Keratinocyte (primary cell): Measurements from ENCODE around the gene RDH16. TPM values are rescaled to one million over a fixed set of nuclear protein-coding genes. Genes with fewer than 3 reads are reported as not detected.

ENCODE experiments used
- DNase-seq: peaks from one replicate; pipeline ENCODE4 v3.0.0-alpha.2; 2011; ENCODE audit warnings: low read depth, missing footprints, low spot score
- FAIRE-seq: peaks from 2 replicates; lab custom pipeline; 2011; peaks lifted over from hg19 to GRCh38; lab: Jason Lieb, UNC
- H2AFZ ChIP-seq: 2 replicates; pipeline ENCODE4 v1.6.0; 2012; ENCODE audit warnings: low read length, control low read depth, inconsistent platforms; ENCODE audit not compliant: control insufficient read depth
- H3K27ac ChIP-seq: 2 replicates; pipeline ENCODE4 v1.5.1; 2011; ENCODE audit warnings: low read length; ENCODE audit not compliant: control insufficient read depth, insufficient read depth
- H3K27me3 ChIP-seq: 3 replicates; pipeline ENCODE4 v1.6.0; 2011; ENCODE audit warnings: low read length; ENCODE audit not compliant: control insufficient read depth, insufficient read depth; ENCODE audit errors: extremely low read depth
- H3K36me3 ChIP-seq, 2 experiments: 2 replicates in 1 of 2; 3 replicates in 1 of 2; pipeline ENCODE4 v1.5.1; 2011; ENCODE audit warnings: low read length in 2 of 2, mild to moderate bottlenecking in 1 of 2; ENCODE audit not compliant: control insufficient read depth in 2 of 2, insufficient read depth in 2 of 2; ENCODE audit errors: extremely low read depth in 1 of 2
- H3K4me1 ChIP-seq: 3 replicates; pipeline ENCODE4 v1.5.1; 2011; ENCODE audit warnings: low read length; ENCODE audit not compliant: control insufficient read depth, insufficient read depth; ENCODE audit errors: extremely low read depth
- H3K4me2 ChIP-seq: 3 replicates; pipeline ENCODE4 v1.6.0; 2011; ENCODE audit warnings: low read depth, low read length; ENCODE audit not compliant: control insufficient read depth, insufficient read depth; ENCODE audit errors: extremely low read depth
- H3K4me3 ChIP-seq, 3 experiments: fragments of 200-600 bp in 1 of 3; sonication (generic) in 1 of 3; 2 replicates in 2 of 3; 3 replicates in 1 of 3; pipeline ENCODE4 v1.5.1; 2011 to 2016; ENCODE audit warnings: low read length in 3 of 3, mild to moderate bottlenecking in 3 of 3, control low read depth in 2 of 3, inconsistent platforms in 1 of 3, low read depth in 1 of 3, mixed read lengths in 1 of 3, mixed run types in 1 of 3, moderate library complexity in 1 of 3; ENCODE audit not compliant: control insufficient read depth in 2 of 3, insufficient read depth in 2 of 3; ENCODE audit errors: extremely low read depth in 1 of 3
- H3K79me2 ChIP-seq: 2 replicates; pipeline ENCODE4 v1.6.0; 2012; ENCODE audit warnings: low read length; ENCODE audit not compliant: control insufficient read depth, insufficient read depth
- H3K9ac ChIP-seq: 3 replicates; pipeline ENCODE4 v1.6.0; 2011; ENCODE audit warnings: low read length; ENCODE audit not compliant: control insufficient read depth, insufficient read depth; ENCODE audit errors: extremely low read depth
- H3K9me1 ChIP-seq: 3 replicates; pipeline ENCODE4 v1.6.0; 2011; ENCODE audit warnings: low read length; ENCODE audit not compliant: control insufficient read depth, insufficient read depth; ENCODE audit errors: extremely low read depth
- H3K9me3 ChIP-seq: 2 replicates; pipeline ENCODE4 v1.5.1; 2012; ENCODE audit warnings: low read depth, low read length; ENCODE audit not compliant: control insufficient read depth
- H4K20me1 ChIP-seq: 3 replicates; pipeline ENCODE4 v1.6.0; 2011; ENCODE audit warnings: low read length; ENCODE audit not compliant: control insufficient read depth, insufficient read depth; ENCODE audit errors: extremely low read depth
- EZH2 ChIP-seq: IDR thresholded peaks from one replicate; pipeline ENCODE4 v1.6.1; 2012; ENCODE audit warnings: inconsistent platforms, mild to moderate bottlenecking, low read length, moderate library complexity
- dilution Hi-C: fragments of 300-500 bp; cut with MboI; formaldehyde crosslinking; loops from one replicate; pipeline ENCODE4 v1.7.0; 2020; ENCODE audit warnings: low sequenced_read_pairs; ENCODE audit not compliant: extremely low pct_ligation_motif_present
- polyA plus RNA-seq, 5 experiments: library from polyadenylated mRNA; depleted of rRNA in 3 of 5; stranded (reverse) in 3 of 5; stranded (forward) in 1 of 5; unstranded in 1 of 5; fragments of >200 nt; gene quantifications; 1 replicate in 1 of 5; 2 replicates in 3 of 5; 3 replicates in 1 of 5; pipeline versions ENCODE4 v1.2.1 to v1.2.3, GENCODE V29; 2011 to 2012; ENCODE audit warnings: missing spikeins in 2 of 5, low read depth in 1 of 5, low replicate concordance in 1 of 5
- TF ChIP-seq, protein P1 (sequence below), 3 experiments: IDR thresholded peaks in 1 of 3; conservative IDR thresholded peaks in 1 of 3; optimal IDR thresholded peaks in 1 of 3; 2 replicates in 2 of 3; 3 replicates in 1 of 3; pipeline versions ENCODE3 to v1.5.1; 2011; ENCODE audit warnings: low read length in 3 of 3, mild to moderate bottlenecking in 3 of 3, moderate library complexity in 2 of 3, control low read depth in 1 of 3, inconsistent platforms in 1 of 3; ENCODE audit not compliant: insufficient read depth in 2 of 3; ENCODE audit errors: extremely low read depth in 1 of 3

RDH16 gene
- polyA plus RNA-seq, 1 donor (not counting 4 experiments of a cell fraction or from before 2014, with no cell fraction given) = 0.21 TPM

DNA sequence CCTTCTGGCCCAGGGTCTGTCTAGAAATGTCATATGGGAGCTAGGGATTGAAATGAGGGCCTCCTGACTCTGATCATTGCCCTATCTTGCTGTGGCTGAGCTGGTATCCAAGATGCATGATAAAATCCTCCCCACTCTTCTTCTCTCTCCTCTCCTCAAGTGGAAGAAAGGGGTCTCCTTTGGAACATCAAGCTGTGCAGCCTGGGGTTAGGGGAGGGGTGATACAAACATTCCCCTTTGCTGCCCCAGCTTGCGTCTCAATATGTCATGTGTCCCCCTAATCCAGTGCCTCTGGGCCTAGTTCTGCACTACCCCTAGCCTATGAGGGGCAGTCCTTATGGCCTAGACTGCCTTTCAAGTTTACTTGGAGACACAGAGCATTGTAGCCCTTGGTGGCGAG is 8.5 kb downstream of the RDH16 start:
- H3K27ac ChIP-seq = no peak overlapping the region
- H3K27me3 ChIP-seq = no peaks in the 10 kb centered on the region
- DNase-seq = no peak
- no peaks in the 10 kb centered on the region for H3K9me1 ChIP-seq
- dilution Hi-C loops = no loop called here
- H3K36me3 ChIP-seq = no peaks in the 10 kb centered on the region
- H3K4me3 ChIP-seq = no peak overlapping the region
- H3K79me2 ChIP-seq = no peaks in the 10 kb centered on the region
- FAIRE-seq = no peak
- H3K9me3 ChIP-seq = no peaks in the 10 kb centered on the region
- H3K4me2 ChIP-seq = no peak overlapping the region
- no peaks in the 10 kb centered on the region for H3K4me1 ChIP-seq
- TF ChIP-seq, protein P1, sequence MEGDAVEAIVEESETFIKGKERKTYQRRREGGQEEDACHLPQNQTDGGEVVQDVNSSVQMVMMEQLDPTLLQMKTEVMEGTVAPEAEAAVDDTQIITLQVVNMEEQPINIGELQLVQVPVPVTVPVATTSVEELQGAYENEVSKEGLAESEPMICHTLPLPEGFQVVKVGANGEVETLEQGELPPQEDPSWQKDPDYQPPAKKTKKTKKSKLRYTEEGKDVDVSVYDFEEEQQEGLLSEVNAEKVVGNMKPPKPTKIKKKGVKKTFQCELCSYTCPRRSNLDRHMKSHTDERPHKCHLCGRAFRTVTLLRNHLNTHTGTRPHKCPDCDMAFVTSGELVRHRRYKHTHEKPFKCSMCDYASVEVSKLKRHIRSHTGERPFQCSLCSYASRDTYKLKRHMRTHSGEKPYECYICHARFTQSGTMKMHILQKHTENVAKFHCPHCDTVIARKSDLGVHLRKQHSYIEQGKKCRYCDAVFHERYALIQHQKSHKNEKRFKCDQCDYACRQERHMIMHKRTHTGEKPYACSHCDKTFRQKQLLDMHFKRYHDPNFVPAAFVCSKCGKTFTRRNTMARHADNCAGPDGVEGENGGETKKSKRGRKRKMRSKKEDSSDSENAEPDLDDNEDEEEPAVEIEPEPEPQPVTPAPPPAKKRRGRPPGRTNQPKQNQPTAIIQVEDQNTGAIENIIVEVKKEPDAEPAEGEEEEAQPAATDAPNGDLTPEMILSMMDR (optimal IDR thresholded peaks at IDR 0.05 in 1 of 3, IDR thresholded peaks at IDR 0.05 in 1 of 3, conservative IDR thresholded peaks at IDR 0.05 in 1 of 3; ENCODE audit: extremely low read depth in 1 of 3, insufficient read depth in 2 of 3, low read length in 3 of 3) = no peak
- TF ChIP-seq EZH2 = no peak
- H3K9ac ChIP-seq = no peak overlapping the region
- no peak overlapping the region for H2AFZ ChIP-seq
- H4K20me1 ChIP-seq = no peaks in the 10 kb centered on the region

DNA sequence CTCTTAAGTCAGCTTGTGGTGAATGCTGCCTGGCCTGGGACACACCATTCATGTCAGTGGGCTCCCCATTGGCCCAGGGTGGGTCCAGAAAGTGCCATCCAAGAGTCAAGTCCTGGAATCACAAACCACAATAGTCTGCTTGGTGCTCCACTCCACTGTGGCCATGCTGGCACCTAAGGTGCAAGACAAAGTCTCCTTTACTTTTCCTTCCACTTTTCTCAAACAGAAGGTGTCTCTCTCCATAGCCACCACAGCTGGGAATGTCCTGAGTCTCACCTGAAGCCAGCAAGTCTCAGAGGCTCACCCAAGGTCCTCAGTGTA is 9.0 kb downstream of the RDH16 start:
- H3K9ac ChIP-seq = no peak overlapping the region
- H3K27me3 ChIP-seq = no peaks in the 10 kb centered on the region
- no peak overlapping the region for H3K4me2 ChIP-seq
- H3K9me3 ChIP-seq = no peaks in the 10 kb centered on the region
- H3K27ac ChIP-seq = no peak overlapping the region
- no peak overlapping the region for H2AFZ ChIP-seq
- no peaks in the 10 kb centered on the region for H4K20me1 ChIP-seq
- H3K4me1 ChIP-seq = no peaks in the 10 kb centered on the region
- no peak for TF ChIP-seq EZH2
- TF ChIP-seq, protein P1 (optimal IDR thresholded peaks at IDR 0.05 in 1 of 3, IDR thresholded peaks at IDR 0.05 in 1 of 3, conservative IDR thresholded peaks at IDR 0.05 in 1 of 3; ENCODE audit: extremely low read depth in 1 of 3, insufficient read depth in 2 of 3, low read length in 3 of 3) = no peak
- no peaks in the 10 kb centered on the region for H3K9me1 ChIP-seq
- dilution Hi-C loops = no loop called here
- no peak for DNase-seq
- no peak for FAIRE-seq
- no peak overlapping the region for H3K4me3 ChIP-seq
- no peaks in the 10 kb centered on the region for H3K36me3 ChIP-seq
- H3K79me2 ChIP-seq = no peaks in the 10 kb centered on the region
